Measurements from ENCODE around the gene DDX1.

DNA sequence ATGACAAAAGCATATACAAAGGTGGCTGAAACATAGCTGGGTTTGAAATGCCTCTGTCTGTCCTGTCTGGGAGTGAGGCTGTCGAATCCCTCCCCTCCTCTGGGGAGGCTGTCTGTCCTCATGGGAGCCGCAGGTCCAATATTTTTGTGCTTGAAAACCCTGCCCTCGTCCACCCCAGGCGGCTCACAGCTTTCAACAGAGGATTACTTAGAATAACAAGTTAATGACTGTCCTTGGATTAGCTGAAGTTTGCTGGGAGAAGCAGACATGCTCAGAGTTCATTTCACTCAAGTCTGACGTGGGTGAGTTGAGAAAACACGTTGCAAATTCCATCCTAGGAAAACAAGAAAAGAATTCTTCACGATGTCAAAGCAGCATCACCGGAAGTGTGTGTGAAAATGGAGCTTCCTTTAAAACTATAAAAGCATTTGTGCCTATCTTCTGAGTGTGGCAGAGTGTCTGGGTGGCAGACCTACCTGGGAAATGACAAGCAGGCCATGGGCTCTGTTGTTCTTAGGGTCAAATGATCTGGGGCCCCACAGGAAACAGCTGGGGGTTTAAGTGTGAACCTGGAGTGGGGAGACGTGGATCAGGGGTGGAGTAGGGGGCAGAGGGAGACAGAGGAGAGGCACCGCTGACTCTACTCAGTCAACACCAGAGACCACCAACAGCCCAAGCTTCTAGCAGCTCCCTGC, 77.1 kb downstream of the DDX1 start:
- TF ChIP-seq, protein P1, sequence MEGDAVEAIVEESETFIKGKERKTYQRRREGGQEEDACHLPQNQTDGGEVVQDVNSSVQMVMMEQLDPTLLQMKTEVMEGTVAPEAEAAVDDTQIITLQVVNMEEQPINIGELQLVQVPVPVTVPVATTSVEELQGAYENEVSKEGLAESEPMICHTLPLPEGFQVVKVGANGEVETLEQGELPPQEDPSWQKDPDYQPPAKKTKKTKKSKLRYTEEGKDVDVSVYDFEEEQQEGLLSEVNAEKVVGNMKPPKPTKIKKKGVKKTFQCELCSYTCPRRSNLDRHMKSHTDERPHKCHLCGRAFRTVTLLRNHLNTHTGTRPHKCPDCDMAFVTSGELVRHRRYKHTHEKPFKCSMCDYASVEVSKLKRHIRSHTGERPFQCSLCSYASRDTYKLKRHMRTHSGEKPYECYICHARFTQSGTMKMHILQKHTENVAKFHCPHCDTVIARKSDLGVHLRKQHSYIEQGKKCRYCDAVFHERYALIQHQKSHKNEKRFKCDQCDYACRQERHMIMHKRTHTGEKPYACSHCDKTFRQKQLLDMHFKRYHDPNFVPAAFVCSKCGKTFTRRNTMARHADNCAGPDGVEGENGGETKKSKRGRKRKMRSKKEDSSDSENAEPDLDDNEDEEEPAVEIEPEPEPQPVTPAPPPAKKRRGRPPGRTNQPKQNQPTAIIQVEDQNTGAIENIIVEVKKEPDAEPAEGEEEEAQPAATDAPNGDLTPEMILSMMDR (conservative IDR thresholded peaks at IDR 0.05; ENCODE audit: low read depth in 2 of 2) = no peak
- TF ChIP-seq POLR2AphosphoS5 (IDR thresholded peaks at IDR 0.05; ENCODE audit: low read depth) = no peak
- TF ChIP-seq EZH2phosphoT487 (IDR thresholded peaks at IDR 0.05; ENCODE audit: unreplicated experiment) = no peak
- TF ChIP-seq, protein P2, sequence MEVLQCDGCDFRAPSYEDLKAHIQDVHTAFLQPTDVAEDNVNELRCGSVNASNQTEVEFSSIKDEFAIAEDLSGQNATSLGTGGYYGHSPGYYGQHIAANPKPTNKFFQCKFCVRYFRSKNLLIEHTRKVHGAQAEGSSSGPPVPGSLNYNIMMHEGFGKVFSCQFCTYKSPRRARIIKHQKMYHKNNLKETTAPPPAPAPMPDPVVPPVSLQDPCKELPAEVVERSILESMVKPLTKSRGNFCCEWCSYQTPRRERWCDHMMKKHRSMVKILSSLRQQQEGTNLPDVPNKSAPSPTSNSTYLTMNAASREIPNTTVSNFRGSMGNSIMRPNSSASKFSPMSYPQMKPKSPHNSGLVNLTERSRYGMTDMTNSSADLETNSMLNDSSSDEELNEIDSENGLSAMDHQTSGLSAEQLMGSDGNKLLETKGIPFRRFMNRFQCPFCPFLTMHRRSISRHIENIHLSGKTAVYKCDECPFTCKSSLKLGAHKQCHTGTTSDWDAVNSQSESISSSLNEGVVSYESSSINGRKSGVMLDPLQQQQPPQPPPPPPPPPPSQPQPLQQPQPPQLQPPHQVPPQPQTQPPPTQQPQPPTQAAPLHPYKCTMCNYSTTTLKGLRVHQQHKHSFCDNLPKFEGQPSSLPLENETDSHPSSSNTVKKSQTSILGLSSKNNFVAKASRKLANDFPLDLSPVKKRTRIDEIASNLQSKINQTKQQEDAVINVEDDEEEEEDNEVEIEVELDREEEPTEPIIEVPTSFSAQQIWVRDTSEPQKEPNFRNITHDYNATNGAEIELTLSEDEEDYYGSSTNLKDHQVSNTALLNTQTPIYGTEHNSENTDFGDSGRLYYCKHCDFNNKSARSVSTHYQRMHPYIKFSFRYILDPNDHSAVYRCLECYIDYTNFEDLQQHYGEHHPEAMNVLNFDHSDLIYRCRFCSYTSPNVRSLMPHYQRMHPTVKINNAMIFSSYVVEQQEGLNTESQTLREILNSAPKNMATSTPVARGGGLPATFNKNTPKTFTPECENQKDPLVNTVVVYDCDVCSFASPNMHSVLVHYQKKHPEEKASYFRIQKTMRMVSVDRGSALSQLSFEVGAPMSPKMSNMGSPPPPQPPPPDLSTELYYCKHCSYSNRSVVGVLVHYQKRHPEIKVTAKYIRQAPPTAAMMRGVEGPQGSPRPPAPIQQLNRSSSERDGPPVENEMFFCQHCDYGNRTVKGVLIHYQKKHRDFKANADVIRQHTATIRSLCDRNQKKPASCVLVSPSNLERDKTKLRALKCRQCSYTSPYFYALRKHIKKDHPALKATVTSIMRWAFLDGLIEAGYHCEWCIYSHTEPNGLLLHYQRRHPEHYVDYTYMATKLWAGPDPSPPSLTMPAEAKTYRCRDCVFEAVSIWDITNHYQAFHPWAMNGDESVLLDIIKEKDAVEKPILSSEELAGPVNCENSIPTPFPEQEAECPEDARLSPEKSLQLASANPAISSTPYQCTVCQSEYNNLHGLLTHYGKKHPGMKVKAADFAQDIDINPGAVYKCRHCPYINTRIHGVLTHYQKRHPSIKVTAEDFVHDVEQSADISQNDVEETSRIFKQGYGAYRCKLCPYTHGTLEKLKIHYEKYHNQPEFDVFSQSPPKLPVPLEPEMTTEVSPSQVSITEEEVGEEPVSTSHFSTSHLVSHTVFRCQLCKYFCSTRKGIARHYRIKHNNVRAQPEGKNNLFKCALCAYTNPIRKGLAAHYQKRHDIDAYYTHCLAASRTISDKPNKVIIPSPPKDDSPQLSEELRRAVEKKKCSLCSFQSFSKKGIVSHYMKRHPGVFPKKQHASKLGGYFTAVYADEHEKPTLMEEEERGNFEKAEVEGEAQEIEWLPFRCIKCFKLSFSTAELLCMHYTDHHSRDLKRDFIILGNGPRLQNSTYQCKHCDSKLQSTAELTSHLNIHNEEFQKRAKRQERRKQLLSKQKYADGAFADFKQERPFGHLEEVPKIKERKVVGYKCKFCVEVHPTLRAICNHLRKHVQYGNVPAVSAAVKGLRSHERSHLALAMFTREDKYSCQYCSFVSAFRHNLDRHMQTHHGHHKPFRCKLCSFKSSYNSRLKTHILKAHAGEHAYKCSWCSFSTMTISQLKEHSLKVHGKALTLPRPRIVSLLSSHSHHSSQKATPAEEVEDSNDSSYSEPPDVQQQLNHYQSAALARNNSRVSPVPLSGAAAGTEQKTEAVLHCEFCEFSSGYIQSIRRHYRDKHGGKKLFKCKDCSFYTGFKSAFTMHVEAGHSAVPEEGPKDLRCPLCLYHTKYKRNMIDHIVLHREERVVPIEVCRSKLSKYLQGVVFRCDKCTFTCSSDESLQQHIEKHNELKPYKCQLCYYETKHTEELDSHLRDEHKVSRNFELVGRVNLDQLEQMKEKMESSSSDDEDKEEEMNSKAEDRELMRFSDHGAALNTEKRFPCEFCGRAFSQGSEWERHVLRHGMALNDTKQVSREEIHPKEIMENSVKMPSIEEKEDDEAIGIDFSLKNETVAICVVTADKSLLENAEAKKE (CRISPR knock-in tag; IDR thresholded peaks at IDR 0.05) = no peak
- no peak for TF ChIP-seq ZNF331 (CRISPR knock-in tag; IDR thresholded peaks at IDR 0.05; ENCODE audit: low read depth)

All from GM23338 (cell line).